GM23248 (cell line): ENCODE data around the gene C10orf71. TPM values are rescaled to one million over a fixed set of nuclear protein-coding genes. Genes with fewer than 3 reads are reported as not detected.

Experiments used
- DNase-seq: peaks from one replicate; pipeline ENCODE4 v3.0.0-alpha.2; 2015
- H2AFZ ChIP-seq: fragments of 200-600 bp; sonication (generic); 2 replicates; pipeline ENCODE4 v1.6.1; 2016; ENCODE audit warnings: antibody characterized with exemption
- H3F3A ChIP-seq: fragments of 200-600 bp; sonication (generic); 2 replicates; pipeline ENCODE4 v1.6.1; 2016; ENCODE audit warnings: mild to moderate bottlenecking, antibody characterized with exemption, mixed run types; ENCODE audit not compliant: insufficient read depth
- H3K27ac ChIP-seq: fragments of 200-600 bp; sonication (generic); 2 replicates; pipeline ENCODE4 v1.5.1; 2016; ENCODE audit warnings: mild to moderate bottlenecking
- H3K27me3 ChIP-seq: fragments of 200-600 bp; sonication (generic); replicated peaks from 2 replicates; pipeline ENCODE4 v1.6.1; 2016; ENCODE audit warnings: mild to moderate bottlenecking; ENCODE audit not compliant: insufficient read depth
- H3K36me3 ChIP-seq: fragments of 200-600 bp; sonication (generic); 2 replicates; pipeline ENCODE4 v1.6.1; 2016; ENCODE audit warnings: low read depth, mild to moderate bottlenecking
- H3K4me1 ChIP-seq: fragments of 200-600 bp; sonication (generic); 2 replicates; pipeline ENCODE4 v1.6.1; 2016; ENCODE audit warnings: mild to moderate bottlenecking; ENCODE audit not compliant: insufficient read depth
- H3K4me2 ChIP-seq: fragments of 200-600 bp; sonication (generic); one replicate; pipeline ENCODE4 v1.6.1; 2016; ENCODE audit warnings: mild to moderate bottlenecking; ENCODE audit not compliant: unreplicated experiment
- H3K4me3 ChIP-seq: fragments of 200-600 bp; sonication (generic); 2 replicates; pipeline ENCODE4 v1.5.1; 2016; ENCODE audit warnings: mild to moderate bottlenecking
- H3K79me2 ChIP-seq: fragments of 200-600 bp; sonication (generic); 2 replicates; pipeline ENCODE4 v1.6.1; 2016; ENCODE audit warnings: mild to moderate bottlenecking; ENCODE audit not compliant: insufficient read depth
- H3K9ac ChIP-seq: fragments of 200-600 bp; sonication (generic); 2 replicates; pipeline ENCODE4 v1.6.1; 2016; ENCODE audit warnings: mild to moderate bottlenecking
- H3K9me2 ChIP-seq: fragments of 200-600 bp; sonication (generic); 2 replicates; pipeline ENCODE4 v1.6.1; 2016; ENCODE audit warnings: mixed run types, mild to moderate bottlenecking, moderate library complexity; ENCODE audit not compliant: insufficient read depth
- H3K9me3 ChIP-seq: fragments of 200-600 bp; sonication (generic); one replicate; pipeline ENCODE4 v1.6.1; 2017; ENCODE audit warnings: low read depth
- H4K20me1 ChIP-seq: fragments of 200-600 bp; sonication (generic); 2 replicates; pipeline ENCODE4 v1.6.0; 2016; ENCODE audit not compliant: insufficient read depth
- EZH2 ChIP-seq: fragments of 200-600 bp; sonication (generic); IDR thresholded peaks from 2 replicates; pipeline ENCODE4 v1.6.1; 2018; ENCODE audit warnings: antibody characterized with exemption, mild to moderate bottlenecking; ENCODE audit not compliant: insufficient read depth, poor library complexity, severe bottlenecking
- EZH2phosphoT487 ChIP-seq: fragments of 200-600 bp; sonication (generic); IDR thresholded peaks from 2 replicates; pipeline ENCODE4 v1.6.1; 2018; ENCODE audit warnings: antibody characterized with exemption, moderate library complexity, mild to moderate bottlenecking, low read depth; ENCODE audit not compliant: insufficient read depth
- WGBS, 2 experiments: methylation state at CpG; one replicate each; pipeline ENCODE4 v1.1.6; 2015 to 2017; ENCODE audit warnings: low lambda C conversion rate in 2 of 2, low coverage in 1 of 2; ENCODE audit errors: missing lambda C conversion rate in 2 of 2; 5-methylcytosine and 5-hydroxymethylcytosine counted together
- in situ Hi-C: fragments of 300-500 bp; cut with MboI; formaldehyde crosslinking; loops from 2 replicates; pipeline ENCODE4 v1.15.0; 2020
- polyA plus RNA-seq: library from polyadenylated mRNA; unstranded; fragments of >200 nt; fragmentation: Nextera tagmentation; extraction: Ambion mirVana; gene quantifications from 2 replicates; pipeline ENCODE4 v1.2.1, GENCODE V29; 2016
- total RNA-seq: library from RNA; depleted of rRNA; stranded (reverse); fragments of >200 nt; shearing (Covaris generic); gene quantifications from 2 replicates; pipeline ENCODE4 v1.2.3, GENCODE V29; 2014

Gene C10orf71
- total and polyA plus RNA-seq, 2 experiments from 2014 or later, result not detected

- Histone ChIP-seq H3K4me3 (no peak overlapping the region), H3K27me3 (no peaks in the 10 kb centered on the region), H3K9me3 (no peaks in the 10 kb centered on the region), H3K79me2 (no peaks in the 10 kb centered on the region), H3K27ac (no peak overlapping the region), H3F3A (no peaks in the 10 kb centered on the region), H4K20me1 (no peaks in the 10 kb centered on the region), H3K4me1 (peaks cover 5% of the 10 kb centered on the region; the same call in 1 of the 2 replicates), H3K4me2 (no peak overlapping the region), H3K36me3 (no peaks in the 10 kb centered on the region), H3K9me2 (no peaks in the 10 kb centered on the region), H2AFZ (no peak overlapping the region), H3K9ac (no peak overlapping the region)
- in situ Hi-C loops, result no loop called here
- DNase-seq, result no peak
- 80 to 90% methylated on average over 11 to 12 of the region's 12 CpGs for WGBS, 2 experiments
- TF ChIP-seq EZH2phosphoT487 (no peak), EZH2 (no peak)
Measured at GRCh38 chr10:49282879-49283341, 16.1 kb upstream of the C10orf71 start.

- no peak overlapping the region for H3K9ac ChIP-seq
- WGBS, 2 experiments, result 84 to 97% methylated on average over 6 of the region's 6 CpGs
- in situ Hi-C loops, result no loop called here
Measured at GRCh38 chr10:49283491-49283890, 15.5 kb upstream of the C10orf71 start.

GRCh38 chr10:49284356-49284755 is 14.6 kb upstream of the C10orf71 start:
- H3K36me3 ChIP-seq, result no peaks in the 10 kb centered on the region
- no peak overlapping the region for H2AFZ ChIP-seq
- no peaks in the 10 kb centered on the region for H3F3A ChIP-seq
- no peaks in the 10 kb centered on the region for H4K20me1 ChIP-seq
- in situ Hi-C loops, result no loop called here
- no peak overlapping the region for H3K27ac ChIP-seq
- peaks cover 5% of the 10 kb centered on the region; the same call in 1 of the 2 replicates for H3K4me1 ChIP-seq
- H3K4me3 ChIP-seq, result no peak overlapping the region
- no peaks in the 10 kb centered on the region for H3K9me3 ChIP-seq
- TF ChIP-seq EZH2, result no peak
- TF ChIP-seq EZH2phosphoT487, result no peak
- H3K9ac ChIP-seq, result no peak overlapping the region
- 73 to 88% methylated on average over 5 of the region's 5 CpGs for WGBS, 2 experiments
- no peaks in the 10 kb centered on the region for H3K27me3 ChIP-seq
- DNase-seq, result no peak
- H3K79me2 ChIP-seq, result no peaks in the 10 kb centered on the region
- no peak overlapping the region for H3K4me2 ChIP-seq
- no peaks in the 10 kb centered on the region for H3K9me2 ChIP-seq

More at GRCh38 chr10:49283491-49283890, 15.5 kb upstream of the C10orf71 start:
- no peak overlapping the region for H3K4me2 ChIP-seq
- H3K79me2 ChIP-seq, result no peaks in the 10 kb centered on the region
- H4K20me1 ChIP-seq, result no peaks in the 10 kb centered on the region
- H3K9me3 ChIP-seq, result no peaks in the 10 kb centered on the region
- no peak for TF ChIP-seq EZH2
- no peak for TF ChIP-seq EZH2phosphoT487
- H3K9me2 ChIP-seq, result no peaks in the 10 kb centered on the region
- no peak overlapping the region for H3K27ac ChIP-seq
- no peaks in the 10 kb centered on the region for H3K27me3 ChIP-seq
- H3F3A ChIP-seq, result no peaks in the 10 kb centered on the region
- no peaks in the 10 kb centered on the region for H3K36me3 ChIP-seq
- no peak for DNase-seq
- H3K4me1 ChIP-seq, result peaks cover 5% of the 10 kb centered on the region; the same call in 1 of the 2 replicates
- H3K4me3 ChIP-seq, result no peak overlapping the region
- no peak overlapping the region for H2AFZ ChIP-seq

- in situ Hi-C loops, result no loop called here
- H2AFZ ChIP-seq, result no peak overlapping the region
- H3K4me3 ChIP-seq, result no peak overlapping the region
- H3K27ac ChIP-seq, result no peak overlapping the region
- H3K4me2 ChIP-seq, result no peak overlapping the region
- H4K20me1 ChIP-seq, result no peaks in the 10 kb centered on the region
- H3K9me2 ChIP-seq, result no peaks in the 10 kb centered on the region
- H3K27me3 ChIP-seq, result peaks cover 2% of the 10 kb centered on the region; the same call in 1 of the 2 replicates
- no peak for TF ChIP-seq EZH2phosphoT487
- no peak for TF ChIP-seq EZH2
- no peaks in the 10 kb centered on the region for H3K36me3 ChIP-seq
- no peaks in the 10 kb centered on the region for H3F3A ChIP-seq
- 57 to 58% methylated on average over 3 of the region's 3 CpGs for WGBS, 2 experiments
- H3K9ac ChIP-seq, result no peak overlapping the region
- H3K4me1 ChIP-seq, result peaks cover 4% of the 10 kb centered on the region; the same call in 1 of the 2 replicates
- peak; percentile 29 for DNase-seq
- H3K79me2 ChIP-seq, result no peaks in the 10 kb centered on the region
- H3K9me3 ChIP-seq, result no peaks in the 10 kb centered on the region
Measured at GRCh38 chr10:49285232-49285631, 13.7 kb upstream of the C10orf71 start.

GRCh38 chr10:49286686-49287085 is 12.3 kb upstream of the C10orf71 start:
- no peak overlapping the region for H3K4me2 ChIP-seq
- H3K9ac ChIP-seq, result no peak overlapping the region
- no peaks in the 10 kb centered on the region for H4K20me1 ChIP-seq
- H3K9me3 ChIP-seq, result no peaks in the 10 kb centered on the region
- in situ Hi-C loops, result no loop called here
- H3K27ac ChIP-seq, result no peak overlapping the region
- DNase-seq, result no peak
- no peaks in the 10 kb centered on the region for H3K4me1 ChIP-seq
- no peaks in the 10 kb centered on the region for H3K79me2 ChIP-seq
- WGBS, 2 experiments, result 79 to 85% methylated on average over 4 of the region's 4 CpGs
- no peaks in the 10 kb centered on the region for H3F3A ChIP-seq
- peaks cover 16% of the 10 kb centered on the region for H3K27me3 ChIP-seq
- no peak overlapping the region for H3K4me3 ChIP-seq
- no peaks in the 10 kb centered on the region for H3K36me3 ChIP-seq
- H3K9me2 ChIP-seq, result no peaks in the 10 kb centered on the region
- TF ChIP-seq EZH2 (no peak), EZH2phosphoT487 (no peak)
- H2AFZ ChIP-seq, result no peak overlapping the region
